Neural cell (in vitro differentiated cells): ENCODE measurements around the gene ENTREP1.

ENCODE experiments used
- EP300 ChIP-seq: fragments of 450-650 bp; conservative IDR thresholded peaks from 2 replicates; pipeline ENCODE4 v1.6.1; 2014; ENCODE audit warnings: antibody characterized with exemption, mild to moderate bottlenecking, moderate library complexity; ENCODE audit not compliant: poor library complexity, severe bottlenecking
- TF ChIP-seq, protein P1 (sequence below): fragments of 450-650 bp; IDR thresholded peaks from 2 replicates; pipeline ENCODE4 v1.5.1; 2014; ENCODE audit warnings: antibody characterized with exemption, mild to moderate bottlenecking, moderate library complexity; ENCODE audit not compliant: poor library complexity, severe bottlenecking
- TF ChIP-seq, protein P2 (sequence below): IDR thresholded peaks from 2 replicates; pipeline ENCODE4 v1.6.1; 2012; ENCODE audit warnings: borderline replicate concordance

DNA sequence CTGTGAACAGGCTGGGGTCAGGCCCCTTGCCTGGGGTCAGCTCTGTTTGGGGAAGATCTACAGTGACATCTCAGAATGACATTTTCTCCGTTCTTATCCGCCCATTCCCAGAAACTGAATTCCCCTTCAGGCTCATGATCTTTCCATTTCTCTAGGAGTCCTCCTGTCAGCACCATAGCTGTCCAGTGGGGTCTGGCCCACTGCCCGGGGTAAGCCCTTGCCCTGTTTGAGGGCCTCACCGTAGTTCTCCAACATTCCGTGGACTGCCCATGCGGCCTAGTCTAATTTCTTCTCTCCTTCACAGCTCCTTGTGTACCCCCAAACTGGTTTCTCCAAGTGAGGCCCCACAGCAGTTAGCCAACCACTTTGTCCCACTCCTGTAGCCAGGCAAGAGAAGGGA is 68.4 kb downstream of the ENTREP1 start:
- TF ChIP-seq, protein P1, sequence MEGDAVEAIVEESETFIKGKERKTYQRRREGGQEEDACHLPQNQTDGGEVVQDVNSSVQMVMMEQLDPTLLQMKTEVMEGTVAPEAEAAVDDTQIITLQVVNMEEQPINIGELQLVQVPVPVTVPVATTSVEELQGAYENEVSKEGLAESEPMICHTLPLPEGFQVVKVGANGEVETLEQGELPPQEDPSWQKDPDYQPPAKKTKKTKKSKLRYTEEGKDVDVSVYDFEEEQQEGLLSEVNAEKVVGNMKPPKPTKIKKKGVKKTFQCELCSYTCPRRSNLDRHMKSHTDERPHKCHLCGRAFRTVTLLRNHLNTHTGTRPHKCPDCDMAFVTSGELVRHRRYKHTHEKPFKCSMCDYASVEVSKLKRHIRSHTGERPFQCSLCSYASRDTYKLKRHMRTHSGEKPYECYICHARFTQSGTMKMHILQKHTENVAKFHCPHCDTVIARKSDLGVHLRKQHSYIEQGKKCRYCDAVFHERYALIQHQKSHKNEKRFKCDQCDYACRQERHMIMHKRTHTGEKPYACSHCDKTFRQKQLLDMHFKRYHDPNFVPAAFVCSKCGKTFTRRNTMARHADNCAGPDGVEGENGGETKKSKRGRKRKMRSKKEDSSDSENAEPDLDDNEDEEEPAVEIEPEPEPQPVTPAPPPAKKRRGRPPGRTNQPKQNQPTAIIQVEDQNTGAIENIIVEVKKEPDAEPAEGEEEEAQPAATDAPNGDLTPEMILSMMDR, result no peak
- TF ChIP-seq EP300, result no peak
- TF ChIP-seq, protein P2, sequence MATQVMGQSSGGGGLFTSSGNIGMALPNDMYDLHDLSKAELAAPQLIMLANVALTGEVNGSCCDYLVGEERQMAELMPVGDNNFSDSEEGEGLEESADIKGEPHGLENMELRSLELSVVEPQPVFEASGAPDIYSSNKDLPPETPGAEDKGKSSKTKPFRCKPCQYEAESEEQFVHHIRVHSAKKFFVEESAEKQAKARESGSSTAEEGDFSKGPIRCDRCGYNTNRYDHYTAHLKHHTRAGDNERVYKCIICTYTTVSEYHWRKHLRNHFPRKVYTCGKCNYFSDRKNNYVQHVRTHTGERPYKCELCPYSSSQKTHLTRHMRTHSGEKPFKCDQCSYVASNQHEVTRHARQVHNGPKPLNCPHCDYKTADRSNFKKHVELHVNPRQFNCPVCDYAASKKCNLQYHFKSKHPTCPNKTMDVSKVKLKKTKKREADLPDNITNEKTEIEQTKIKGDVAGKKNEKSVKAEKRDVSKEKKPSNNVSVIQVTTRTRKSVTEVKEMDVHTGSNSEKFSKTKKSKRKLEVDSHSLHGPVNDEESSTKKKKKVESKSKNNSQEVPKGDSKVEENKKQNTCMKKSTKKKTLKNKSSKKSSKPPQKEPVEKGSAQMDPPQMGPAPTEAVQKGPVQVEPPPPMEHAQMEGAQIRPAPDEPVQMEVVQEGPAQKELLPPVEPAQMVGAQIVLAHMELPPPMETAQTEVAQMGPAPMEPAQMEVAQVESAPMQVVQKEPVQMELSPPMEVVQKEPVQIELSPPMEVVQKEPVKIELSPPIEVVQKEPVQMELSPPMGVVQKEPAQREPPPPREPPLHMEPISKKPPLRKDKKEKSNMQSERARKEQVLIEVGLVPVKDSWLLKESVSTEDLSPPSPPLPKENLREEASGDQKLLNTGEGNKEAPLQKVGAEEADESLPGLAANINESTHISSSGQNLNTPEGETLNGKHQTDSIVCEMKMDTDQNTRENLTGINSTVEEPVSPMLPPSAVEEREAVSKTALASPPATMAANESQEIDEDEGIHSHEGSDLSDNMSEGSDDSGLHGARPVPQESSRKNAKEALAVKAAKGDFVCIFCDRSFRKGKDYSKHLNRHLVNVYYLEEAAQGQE, result no peak
